HG03439 (cell line): ENCODE data around the gene ESR1.
"Not testable (repeated sequence)": the region's sequence is repeated elsewhere in the genome, so short reads cannot be mapped to it uniquely, and the experiment has no call there.

Experiments
- ATAC-seq: cut with Tn5 transposase; IDR thresholded peaks from one replicate; pipeline ENCODE4 v1.9.1; 2021; ENCODE audit warnings: mild to moderate bottlenecking, moderate library complexity; ENCODE audit not compliant: unreplicated experiment

Gene ESR1

GRCh38 chr6:151885234-151885633, 77.8 kb downstream of the ESR1 start:
- no peak for ATAC-seq

GRCh38 chr6:151891524-151891923, 84.0 kb downstream of the ESR1 start:
- no peak for ATAC-seq

GRCh38 chr6:151894426-151894825, 86.9 kb downstream of the ESR1 start:
- ATAC-seq, result not testable (repeated sequence)

GRCh38 chr6:151899221-151899620, 91.7 kb downstream of the ESR1 start:
- not testable (repeated sequence) for ATAC-seq

- not testable (repeated sequence) for ATAC-seq
These were observed 92.3 kb downstream of the ESR1 start for GRCh38 chr6:151899796-151900195.

- ATAC-seq, result no peak
These were observed 92.8 kb downstream of the ESR1 start for GRCh38 chr6:151900256-151900655.

- no peak for ATAC-seq
These were observed 93.5 kb downstream of the ESR1 start for GRCh38 chr6:151901009-151901411.

GRCh38 chr6:151904631-151905030, 97.1 kb downstream of the ESR1 start:
- ATAC-seq, result no peak

GRCh38 chr6:151905072-151905471, 97.6 kb downstream of the ESR1 start:
- ATAC-seq, result no peak

GRCh38 chr6:151905854-151906253, 98.4 kb downstream of the ESR1 start:
- no peak for ATAC-seq

GRCh38 chr6:151911401-151911800, 103.9 kb downstream of the ESR1 start:
- ATAC-seq, result no peak

GRCh38 chr6:151914484-151914883, 107.0 kb downstream of the ESR1 start:
- no peak for ATAC-seq

- no peak for ATAC-seq
These were observed 108.6 kb downstream of the ESR1 start for GRCh38 chr6:151916075-151916474.

- ATAC-seq, result no peak
These were observed 109.2 kb downstream of the ESR1 start for GRCh38 chr6:151916680-151917164.

GRCh38 chr6:151917531-151918329, 110.2 kb downstream of the ESR1 start:
- no peak for ATAC-seq

- no peak for ATAC-seq
These were observed 132.8 kb downstream of the ESR1 start for GRCh38 chr6:151940307-151940706.

- no peak for ATAC-seq
These were observed 140.7 kb downstream of the ESR1 start for GRCh38 chr6:151948002-151948743.

- ATAC-seq, result no peak
These were observed 150.8 kb downstream of the ESR1 start for GRCh38 chr6:151958332-151958731.

- ATAC-seq, result no peak
These were observed 151.6 kb downstream of the ESR1 start for GRCh38 chr6:151959086-151959485.

- ATAC-seq, result no peak
These were observed 154.3 kb downstream of the ESR1 start for GRCh38 chr6:151961809-151962208.

- no peak for ATAC-seq
These were observed 154.9 kb downstream of the ESR1 start for GRCh38 chr6:151962246-151962846.

- ATAC-seq, result no peak
These were observed 155.5 kb downstream of the ESR1 start for GRCh38 chr6:151963001-151963400.
